ENCODE data around the gene OR2T11.
"Not testable (repeated sequence)": the region's sequence is repeated elsewhere in the genome, so short reads cannot be mapped to it uniquely, and the experiment has no call there.

OR2T11 gene

GRCh38 chr1:248576260-248576980 lies 58.5 kb downstream of the OR2T11 start:
- Histone ChIP-seq H3K36me3 (ENCODE audit: control insufficient read depth, low read length) (no peaks in the 10 kb centered on the region), H3K79me2 (ENCODE audit: control insufficient read depth, low read length) (no peaks in the 10 kb centered on the region), H3F3A (ENCODE audit: control insufficient read depth, insufficient read depth) (no peaks in the 10 kb centered on the region), H3K27ac (ENCODE audit: low read depth, low read length) (no peak overlapping the region), H3K9me3 (ENCODE audit: control insufficient read depth, insufficient read depth, low read length) (no peaks in the 10 kb centered on the region), H3K4me2 (ENCODE audit: low read length) (no peak overlapping the region), H3K27me3 (ENCODE audit: control insufficient read depth, low read length) (no peaks in the 10 kb centered on the region), H3K4me3 (ENCODE audit: low read length) (no peak overlapping the region), H4K20me1 (ENCODE audit: control insufficient read depth, insufficient read depth, low read depth, low read length) (no peaks in the 10 kb centered on the region), H3K9me2 (replicated peaks; ENCODE audit: control insufficient read depth, low read length) (no peaks in the 10 kb centered on the region), H3K4me1 (ENCODE audit: control insufficient read depth, low read length) (no peaks in the 10 kb centered on the region)
- no peak for TF ChIP-seq CTCF (IDR thresholded peaks at IDR 0.05; ENCODE audit: low read depth, low read length, poor library complexity, severe bottlenecking)
- TF ChIP-seq EZH2phosphoT487 (IDR thresholded peaks at IDR 0.05; ENCODE audit: borderline replicate concordance, low read length) = no peak

GRCh38 chr1:248574657-248575056 lies 60.2 kb downstream of the OR2T11 start, which contains the start of gene OR2T34:
TSS of gene OR2T34 (minus strand) at chr1:248574757. CDS start at chr1:248574757, 0 bp downstream.
- H3K4me1 ChIP-seq (ENCODE audit: control insufficient read depth, low read length); H3F3A ChIP-seq (ENCODE audit: control insufficient read depth, insufficient read depth); H3K9me2 ChIP-seq (replicated peaks; ENCODE audit: control insufficient read depth, low read length); H3K79me2 ChIP-seq (ENCODE audit: control insufficient read depth, low read length); H3K4me2 ChIP-seq (ENCODE audit: low read length); H3K27ac ChIP-seq (ENCODE audit: low read depth, low read length); H3K36me3 ChIP-seq (ENCODE audit: control insufficient read depth, low read length); H4K20me1 ChIP-seq (ENCODE audit: control insufficient read depth, insufficient read depth, low read depth, low read length); H3K9me3 ChIP-seq (ENCODE audit: control insufficient read depth, insufficient read depth, low read length); H3K4me3 ChIP-seq (ENCODE audit: low read length); H3K27me3 ChIP-seq (ENCODE audit: control insufficient read depth, low read length): not testable (repeated sequence)

GRCh38 chr1:248573856-248574255 lies 61.0 kb downstream of the OR2T11 start:
- not testable (repeated sequence) for H3K79me2 ChIP-seq (ENCODE audit: control insufficient read depth, low read length); H3F3A ChIP-seq (ENCODE audit: control insufficient read depth, insufficient read depth); H3K27ac ChIP-seq (ENCODE audit: low read depth, low read length); H3K36me3 ChIP-seq (ENCODE audit: control insufficient read depth, low read length); H3K9me2 ChIP-seq (replicated peaks; ENCODE audit: control insufficient read depth, low read length); H3K4me2 ChIP-seq (ENCODE audit: low read length); H3K27me3 ChIP-seq (ENCODE audit: control insufficient read depth, low read length); H3K4me1 ChIP-seq (ENCODE audit: control insufficient read depth, low read length); H4K20me1 ChIP-seq (ENCODE audit: control insufficient read depth, insufficient read depth, low read depth, low read length); H3K9me3 ChIP-seq (ENCODE audit: control insufficient read depth, insufficient read depth, low read length); H3K4me3 ChIP-seq (ENCODE audit: low read length)

All from DOHH2 (cell line).